SJCRH30 (cell line): ENCODE data around the gene CALR3. TPM values are rescaled to one million over a fixed set of nuclear protein-coding genes. Genes with fewer than 3 reads are reported as not detected.
A peak's percentile ranks its signal among the peaks of the same experiment; 100 is the strongest.
"Not testable (repeated sequence)": the region's sequence is repeated elsewhere in the genome, so short reads cannot be mapped to it uniquely, and the experiment has no call there.

ENCODE experiments used
- DNase-seq, 2 experiments: peaks; one replicate each; pipeline ENCODE4 v3.0.0-alpha.2; 2015 to 2020
- H3K27ac ChIP-seq: fragments of 250-450 bp; sonication (Bioruptor Pico); 2 replicates; pipeline ENCODE4 v1.5.1; 2020; ENCODE audit warnings: mild to moderate bottlenecking, moderate library complexity
- H3K27me3 ChIP-seq: fragments of 250-450 bp; sonication (Bioruptor Pico); 2 replicates; pipeline ENCODE4 v1.5.1; 2020; ENCODE audit warnings: mild to moderate bottlenecking, moderate library complexity
- H3K36me3 ChIP-seq: fragments of 250-450 bp; sonication (Bioruptor Pico); 2 replicates; pipeline ENCODE4 v1.5.1; 2020; ENCODE audit warnings: mild to moderate bottlenecking, moderate library complexity
- H3K4me1 ChIP-seq: fragments of 250-450 bp; sonication (Bioruptor Pico); 2 replicates; pipeline ENCODE4 v1.5.1; 2020; ENCODE audit warnings: mild to moderate bottlenecking, moderate library complexity
- H3K4me3 ChIP-seq: fragments of 250-450 bp; sonication (Bioruptor Pico); 2 replicates; pipeline ENCODE4 v1.5.1; 2020; ENCODE audit warnings: mild to moderate bottlenecking, moderate library complexity
- H3K9me3 ChIP-seq: fragments of 250-450 bp; sonication (Bioruptor Pico); replicated peaks from 2 replicates; pipeline ENCODE4 v1.5.1; 2020; ENCODE audit warnings: mild to moderate bottlenecking, moderate library complexity
- total RNA-seq: library from RNA; depleted of rRNA; stranded (reverse); fragments of >200 nt; shearing (Covaris generic); gene quantifications from 2 replicates; pipeline ENCODE4 v1.2.3, GENCODE V29; 2014

The CALR3 gene
- total RNA-seq, 1 experiment from 2014 or later, result not detected

DNA sequence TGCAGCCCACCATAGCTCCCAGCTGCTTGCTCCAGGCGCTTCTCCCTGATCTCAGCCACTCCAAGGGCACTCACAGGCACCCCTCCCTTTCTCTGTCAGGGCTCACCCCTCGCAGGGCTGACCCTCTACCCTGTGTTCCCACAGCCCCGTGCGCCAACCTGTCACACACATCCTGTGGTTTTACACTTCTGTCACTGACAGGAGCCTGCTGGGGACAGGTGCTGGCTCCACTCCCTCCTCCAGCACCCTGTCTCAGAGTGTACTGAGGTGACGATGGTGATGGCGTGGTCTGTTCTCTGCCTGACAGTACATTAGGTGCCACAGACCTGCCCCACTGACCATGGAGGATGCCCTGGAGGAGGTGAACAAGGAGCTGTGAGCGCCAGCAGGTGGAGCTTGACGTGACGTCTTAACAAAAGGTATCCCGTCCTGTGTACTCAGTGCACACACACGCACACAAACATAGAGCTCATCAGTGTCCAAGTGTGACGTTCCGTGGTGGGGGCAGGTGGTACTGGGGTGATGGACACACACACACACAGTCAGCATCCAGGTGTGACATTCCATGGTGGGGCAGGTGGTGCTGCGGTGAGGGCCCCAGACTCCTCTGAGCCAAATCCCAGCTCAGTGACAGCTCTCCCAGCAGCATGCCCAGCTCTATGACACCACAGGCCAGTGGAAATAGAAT is 21.1 kb upstream of the CALR3 start:
- Histone ChIP-seq H3K4me1 (no peaks in the 10 kb centered on the region), H3K4me3 (no peak overlapping the region), H3K27ac (no peak overlapping the region), H3K9me3 (no peaks in the 10 kb centered on the region), H3K36me3 (peaks cover 58% of the 10 kb centered on the region), H3K27me3 (no peaks in the 10 kb centered on the region)
- no peak for DNase-seq

DNA sequence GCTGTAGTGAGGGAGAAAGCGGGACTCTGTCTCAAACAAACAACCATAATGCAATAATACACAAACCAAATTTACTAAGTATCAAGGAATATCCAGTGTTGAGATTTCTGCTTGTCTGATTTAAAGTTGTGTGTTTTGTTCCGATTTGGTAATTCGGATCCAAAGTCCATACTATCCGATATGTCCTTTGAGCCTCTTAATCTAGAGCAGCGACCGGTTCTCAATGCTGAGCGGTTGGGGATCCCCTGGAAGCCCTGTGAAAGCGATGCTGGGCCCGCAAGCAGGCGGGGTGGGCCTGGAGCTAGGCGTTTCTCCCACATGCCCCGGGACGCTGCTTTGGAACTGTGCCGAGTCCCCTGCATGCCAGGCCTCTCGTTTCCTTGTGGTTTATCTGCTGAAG is 20.4 kb upstream of the CALR3 start:
- H3K4me1 ChIP-seq, result no peaks in the 10 kb centered on the region
- peaks cover 52% of the 10 kb centered on the region for H3K36me3 ChIP-seq
- DNase-seq, result no peak
- no peaks in the 10 kb centered on the region for H3K9me3 ChIP-seq
- H3K27me3 ChIP-seq, result no peaks in the 10 kb centered on the region
- no peak overlapping the region for H3K27ac ChIP-seq
- H3K4me3 ChIP-seq, result no peak overlapping the region

DNA sequence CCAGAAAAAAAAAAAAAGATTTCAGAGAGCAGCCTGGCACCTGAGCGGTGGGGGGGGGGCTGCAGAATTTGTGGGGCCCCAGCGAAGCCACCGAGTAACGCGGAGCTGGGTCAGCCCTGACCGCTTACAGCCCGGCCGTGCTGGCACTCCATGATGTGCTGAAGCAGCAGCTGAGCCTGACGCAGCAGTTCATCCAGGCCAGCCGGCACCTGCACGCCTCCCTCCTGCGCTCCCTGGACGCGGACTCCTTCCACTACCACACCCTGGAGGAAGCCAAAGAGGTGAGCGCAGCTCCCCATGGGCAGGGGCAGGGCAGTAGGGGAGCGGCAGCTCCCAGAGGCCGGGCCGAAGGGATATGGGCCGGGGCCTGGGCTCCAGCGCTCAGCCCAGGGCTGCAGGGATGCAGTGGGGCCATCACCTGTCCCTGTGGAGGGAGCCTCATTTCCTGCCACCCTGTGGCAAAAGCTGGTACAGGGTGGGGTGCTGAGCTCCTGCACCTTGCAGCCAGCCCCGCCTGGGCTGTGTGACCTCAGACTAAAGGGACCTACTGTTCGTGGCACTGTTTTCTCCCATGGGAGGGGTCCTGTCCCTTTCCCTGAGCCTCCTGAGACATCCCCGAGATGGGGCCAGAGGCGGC is 18.5 kb upstream of the CALR3 start:
- H3K9me3 ChIP-seq, result no peaks in the 10 kb centered on the region
- no peak overlapping the region for H3K27ac ChIP-seq
- no peaks in the 10 kb centered on the region for H3K27me3 ChIP-seq
- no peak for DNase-seq
- H3K4me3 ChIP-seq, result no peak overlapping the region
- H3K36me3 ChIP-seq, result peaks cover 33% of the 10 kb centered on the region
- no peaks in the 10 kb centered on the region for H3K4me1 ChIP-seq

DNA sequence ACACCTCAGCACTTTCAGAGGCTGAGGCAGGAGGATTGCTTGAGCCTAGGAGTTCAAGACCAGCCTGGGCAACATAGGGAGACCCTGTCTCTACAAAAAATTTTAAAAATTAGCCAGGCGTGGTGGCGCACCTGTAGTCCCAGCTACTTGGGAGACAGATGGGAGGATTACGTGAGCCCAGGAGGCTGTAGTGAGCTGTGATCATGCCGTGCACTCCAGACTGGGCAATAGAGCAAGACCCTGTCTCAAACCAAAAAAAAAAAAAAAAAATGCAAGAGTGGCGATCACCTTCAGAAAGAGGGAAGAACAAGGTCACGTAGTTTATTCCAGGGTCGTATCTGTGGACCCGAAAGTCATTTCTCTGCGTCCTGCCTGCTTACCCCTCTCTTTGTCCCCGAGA is 16.6 kb upstream of the CALR3 start:
- DNase-seq, H3K4me1 ChIP-seq, H3K4me3 ChIP-seq, H3K9me3 ChIP-seq, H3K27ac ChIP-seq, H3K27me3 ChIP-seq: not testable (repeated sequence)
- peaks cover 14% of the 10 kb centered on the region for H3K36me3 ChIP-seq

DNA sequence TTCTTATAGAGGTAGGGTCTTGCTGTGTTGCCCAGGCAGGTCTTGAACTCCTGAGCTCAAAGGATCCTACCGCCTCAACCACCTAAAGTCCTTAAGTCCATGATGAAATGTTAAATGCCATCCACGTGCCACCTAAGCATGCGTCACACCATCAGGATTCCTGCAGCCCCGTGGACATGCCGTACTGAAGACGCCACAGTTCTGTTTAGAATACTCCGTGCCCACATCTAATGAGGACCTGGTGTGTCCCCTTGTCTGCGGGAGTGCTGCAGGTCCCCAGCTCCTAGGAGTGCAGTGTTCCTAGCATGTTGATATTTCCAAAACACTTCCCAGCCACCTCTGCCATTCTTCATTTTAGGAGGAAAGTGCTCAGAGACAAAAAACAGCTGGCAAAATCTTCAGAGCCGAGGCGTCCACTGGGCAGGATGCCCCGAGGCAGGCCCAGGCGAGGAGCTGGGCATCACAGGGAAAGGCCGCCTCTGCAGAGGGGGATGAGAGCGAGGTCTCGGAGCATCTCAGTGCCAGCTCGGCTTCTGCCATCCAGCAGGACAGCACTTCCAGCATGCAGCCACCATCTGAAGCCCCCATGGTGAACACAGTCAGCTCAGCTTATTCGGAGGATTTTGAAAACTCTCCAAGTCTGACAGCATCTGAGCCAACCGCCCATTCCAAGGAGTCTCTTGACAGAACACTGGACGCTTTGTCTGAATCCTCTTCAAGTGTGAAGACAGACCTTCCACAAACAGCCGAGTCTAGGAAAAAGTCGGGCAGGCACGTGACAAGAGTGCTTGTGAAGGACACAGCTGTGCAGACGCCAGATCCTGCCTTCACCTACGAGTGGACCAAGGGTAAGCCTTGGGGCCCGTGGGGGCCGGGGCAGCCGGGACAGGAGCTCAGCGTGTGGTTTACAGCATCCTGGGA is 13.4 kb upstream of the CALR3 start:
- no peaks in the 10 kb centered on the region for H3K9me3 ChIP-seq
- H3K4me1 ChIP-seq, result no peaks in the 10 kb centered on the region
- H3K36me3 ChIP-seq, result peaks cover 7% of the 10 kb centered on the region; the same call in 1 of the 2 replicates
- no peak overlapping the region for H3K27ac ChIP-seq
- H3K4me3 ChIP-seq, result no peak overlapping the region
- no peaks in the 10 kb centered on the region for H3K27me3 ChIP-seq
- no peak for DNase-seq

DNA sequence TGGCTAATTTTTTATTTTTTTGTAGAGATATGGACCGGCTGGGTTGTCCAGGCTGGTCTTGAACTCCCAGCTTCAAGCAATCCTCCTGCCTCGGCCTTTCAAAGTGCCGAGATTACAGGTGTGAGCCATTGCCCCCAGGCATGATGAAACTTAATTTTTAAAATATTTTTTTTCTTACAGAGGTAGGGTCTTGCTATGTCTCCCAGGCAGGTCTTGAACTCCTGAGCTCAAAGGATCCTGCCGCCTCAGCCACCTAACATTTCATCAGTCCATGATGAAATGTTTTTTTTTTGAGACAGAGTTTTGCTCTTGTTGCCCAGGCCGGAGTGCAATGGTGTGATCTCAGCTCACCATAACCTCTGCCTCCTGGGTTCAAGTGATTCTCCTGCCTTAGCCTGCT is 12.6 kb upstream of the CALR3 start:
- Histone ChIP-seq H3K36me3 (peaks cover 14% of the 10 kb centered on the region; the same call in 1 of the 2 replicates), H3K9me3 (no peaks in the 10 kb centered on the region), H3K27me3 (no peaks in the 10 kb centered on the region), H3K4me3 (no peak overlapping the region), H3K4me1 (no peaks in the 10 kb centered on the region), H3K27ac (no peak overlapping the region)
- no peak for DNase-seq

DNA sequence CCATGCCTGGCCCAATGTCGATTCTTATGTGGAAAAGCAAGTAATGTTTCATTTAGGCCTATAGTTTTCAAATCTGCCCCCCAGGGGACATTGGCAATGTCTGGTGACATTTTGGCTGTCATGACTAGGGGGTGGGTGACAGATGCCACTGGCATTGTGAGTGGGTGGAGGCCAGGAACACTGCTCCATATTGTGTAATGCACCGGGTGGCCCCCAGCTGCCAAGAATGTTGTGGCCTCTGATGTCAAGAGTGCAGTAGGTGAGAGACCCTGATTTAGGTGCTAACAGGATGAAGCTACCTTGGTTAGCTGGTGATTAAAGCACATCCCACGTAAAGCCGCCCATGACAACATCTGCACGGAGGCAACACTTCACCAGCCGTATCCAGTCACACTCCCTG is 11.0 kb upstream of the CALR3 start:
- no peaks in the 10 kb centered on the region for H3K4me1 ChIP-seq
- H3K27me3 ChIP-seq, result no peaks in the 10 kb centered on the region
- H3K27ac ChIP-seq, result no peak overlapping the region
- H3K36me3 ChIP-seq, result peaks cover 14% of the 10 kb centered on the region; the same call in 1 of the 2 replicates
- DNase-seq, result no peak
- H3K9me3 ChIP-seq, result no peaks in the 10 kb centered on the region
- H3K4me3 ChIP-seq, result no peak overlapping the region

DNA sequence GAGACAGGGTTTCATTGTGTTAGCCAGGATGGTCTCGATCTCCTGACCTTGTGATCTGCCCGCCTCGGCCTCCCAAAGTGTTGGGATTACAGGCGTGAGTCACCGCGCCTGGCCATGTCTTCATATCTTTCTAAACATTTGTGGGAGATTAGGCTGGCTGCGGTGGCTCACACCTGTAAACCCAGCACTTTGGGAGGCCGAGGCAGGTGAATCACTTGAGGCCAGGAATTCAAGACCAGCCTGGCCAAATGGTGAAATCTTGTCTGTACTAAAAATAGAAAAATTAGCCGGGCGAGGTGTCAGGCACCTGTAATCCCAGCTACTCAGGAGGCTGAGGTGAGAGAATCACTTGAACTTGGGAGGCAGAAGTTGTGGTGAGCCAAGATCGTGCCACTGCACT is 10.2 kb upstream of the CALR3 start:
- H3K4me3 ChIP-seq, H3K4me1 ChIP-seq, DNase-seq, H3K27ac ChIP-seq, H3K27me3 ChIP-seq, H3K9me3 ChIP-seq: not testable (repeated sequence)
- peaks cover 16% of the 10 kb centered on the region for H3K36me3 ChIP-seq

DNA sequence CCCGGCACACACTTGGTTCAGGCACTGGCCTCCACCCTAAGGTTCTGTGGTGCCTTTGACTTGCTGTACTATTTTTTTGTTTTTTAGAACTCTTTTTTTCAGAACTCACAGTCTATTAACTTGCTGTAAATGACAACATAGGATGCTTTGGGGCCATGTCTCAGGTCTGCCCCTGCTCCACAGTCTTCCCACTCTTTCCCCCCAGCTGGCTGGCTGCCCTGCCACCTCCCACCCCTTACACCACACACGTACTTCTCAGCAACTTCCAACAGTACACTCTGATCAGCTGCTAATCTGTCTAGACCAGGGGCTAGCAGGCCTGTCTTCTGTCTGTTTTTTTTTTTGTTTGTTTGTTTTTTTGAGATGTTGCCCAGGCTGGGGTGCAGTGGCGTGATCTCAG is 8.3 kb upstream of the CALR3 start:
- Histone ChIP-seq H3K27ac (no peak overlapping the region), H3K9me3 (no peaks in the 10 kb centered on the region), H3K27me3 (no peaks in the 10 kb centered on the region), H3K4me1 (no peaks in the 10 kb centered on the region), H3K4me3 (no peak overlapping the region), H3K36me3 (peaks cover 18% of the 10 kb centered on the region)
- no peak for DNase-seq

DNA sequence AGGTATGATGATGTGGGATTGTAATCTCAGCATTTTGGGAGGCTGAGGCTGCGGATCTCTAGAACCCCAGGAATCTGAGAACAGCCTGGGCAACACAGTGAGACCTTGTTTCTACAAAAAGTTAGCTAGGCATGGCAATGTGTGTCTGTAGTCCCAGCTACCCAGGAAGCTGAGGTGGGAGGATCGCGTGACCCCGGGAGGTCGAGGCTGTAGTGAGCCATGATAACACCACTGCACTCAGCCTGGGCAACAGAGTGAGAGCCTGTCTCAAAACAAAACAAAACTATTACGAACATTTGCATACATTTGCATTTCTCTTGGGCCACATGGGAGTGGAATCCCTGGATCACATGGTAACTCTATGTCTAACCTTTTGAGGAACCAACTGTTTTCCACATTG is 1.9 kb upstream of the CALR3 start:
- Histone ChIP-seq H3K27ac (no peak overlapping the region), H3K27me3 (no peaks in the 10 kb centered on the region), H3K4me1 (no peaks in the 10 kb centered on the region), H3K4me3 (no peak overlapping the region), H3K9me3 (no peaks in the 10 kb centered on the region), H3K36me3 (peaks cover 3% of the 10 kb centered on the region; the same call in 1 of the 2 replicates)
- DNase-seq, result no peak

DNA sequence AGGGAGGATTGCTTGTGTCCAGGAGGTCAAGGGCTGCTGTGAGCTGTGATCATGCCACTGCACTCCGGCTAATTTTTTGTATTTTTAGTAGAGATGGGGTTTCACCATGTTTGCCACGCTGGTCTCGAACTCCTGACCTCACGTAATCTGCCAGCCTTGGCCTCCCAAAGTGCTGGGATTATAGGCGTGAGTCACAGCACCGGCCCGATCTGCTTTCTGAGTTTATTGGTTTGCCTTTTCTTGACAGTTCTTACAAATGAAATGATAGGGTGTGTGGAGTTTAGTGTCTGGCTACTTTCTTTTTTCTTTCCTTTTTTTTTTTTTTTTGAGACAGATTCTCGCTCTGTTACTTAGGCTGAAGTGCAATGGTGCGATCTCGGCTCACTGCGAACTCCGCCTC is 1.1 kb upstream of the CALR3 start:
- H3K4me1 ChIP-seq, result no peaks in the 10 kb centered on the region
- no peak for DNase-seq
- no peak overlapping the region; the same call in 1 of the 2 replicates for H3K27ac ChIP-seq
- peaks cover 3% of the 10 kb centered on the region; the same call in 1 of the 2 replicates for H3K36me3 ChIP-seq
- no peaks in the 10 kb centered on the region for H3K9me3 ChIP-seq
- H3K4me3 ChIP-seq, result peak overlapping the region; percentile 74
- H3K27me3 ChIP-seq, result no peaks in the 10 kb centered on the region

DNA sequence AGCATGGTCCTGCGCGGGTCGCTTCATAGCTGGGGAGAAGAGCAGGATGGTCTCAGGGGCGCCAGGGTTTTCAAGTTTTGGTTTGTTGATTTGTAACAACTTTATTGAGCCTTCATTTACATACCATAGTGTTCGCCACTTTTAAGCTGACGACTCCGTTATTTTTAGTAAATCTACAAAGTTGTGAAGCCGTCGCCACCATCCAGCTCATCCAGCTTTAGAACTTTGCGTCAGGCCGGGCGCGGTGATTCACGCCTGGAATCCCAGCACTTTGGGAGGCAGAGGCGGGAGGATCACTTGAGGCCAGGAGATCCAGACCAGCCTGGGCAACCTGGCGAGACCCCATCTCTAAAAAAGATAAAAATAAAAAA is 631 bp upstream of the CALR3 start:
- Histone ChIP-seq H3K36me3 (peaks cover 3% of the 10 kb centered on the region; the same call in 1 of the 2 replicates), H3K9me3 (no peaks in the 10 kb centered on the region), H3K27me3 (no peaks in the 10 kb centered on the region), H3K27ac (no peak overlapping the region; the same call in 1 of the 2 replicates), H3K4me3 (peak overlapping the region; percentile 74), H3K4me1 (no peaks in the 10 kb centered on the region)
- no peak for DNase-seq

DNA sequence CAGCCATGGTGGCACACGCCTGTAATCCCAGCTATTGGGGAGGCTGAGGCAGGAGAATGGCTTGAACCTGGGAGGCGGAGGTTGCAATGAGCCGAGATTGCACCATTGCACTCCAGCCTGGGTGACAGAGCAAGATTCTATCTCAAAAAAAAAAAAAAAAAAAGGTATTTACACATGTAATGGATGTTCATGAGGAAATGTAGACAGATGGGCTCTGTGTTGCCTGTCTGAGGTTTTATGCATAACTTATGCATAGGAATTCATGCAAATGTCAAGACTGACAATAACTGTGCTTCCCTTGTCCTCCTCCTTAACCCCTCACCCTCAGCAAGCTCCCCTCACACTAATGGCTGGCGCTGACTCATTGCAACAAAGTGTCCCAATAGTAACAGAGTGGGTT is 9.5 kb downstream of the CALR3 start:
- not testable (repeated sequence) for H3K36me3 ChIP-seq, H3K9me3 ChIP-seq, H3K4me1 ChIP-seq, H3K27ac ChIP-seq, DNase-seq, H3K4me3 ChIP-seq, H3K27me3 ChIP-seq

DNA sequence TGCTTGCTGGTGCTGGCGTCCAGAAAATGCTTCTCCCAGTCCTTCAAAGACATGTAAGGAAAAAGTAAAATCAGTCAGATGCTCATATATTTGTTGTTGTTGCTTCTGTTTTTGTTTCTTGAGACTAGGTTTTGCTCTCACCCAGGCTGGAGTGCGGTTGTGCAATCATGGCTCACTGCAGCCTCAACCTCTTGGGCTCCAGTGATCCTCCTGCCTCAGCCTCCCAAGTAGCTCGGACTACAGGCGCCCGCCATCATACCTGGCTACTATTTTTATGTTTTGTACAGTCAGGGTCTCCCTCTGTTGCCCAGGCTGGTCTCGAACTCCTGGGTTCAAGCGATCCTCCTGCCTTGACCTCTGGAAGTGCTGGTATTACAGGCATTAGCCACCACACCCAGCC is 13.2 kb downstream of the CALR3 start:
- Histone ChIP-seq H3K27ac (no peak overlapping the region), H3K36me3 (no peaks in the 10 kb centered on the region), H3K4me1 (no peaks in the 10 kb centered on the region; the same call in 1 of the 2 replicates), H3K4me3 (no peak overlapping the region), H3K27me3 (no peaks in the 10 kb centered on the region), H3K9me3 (no peaks in the 10 kb centered on the region)
- no peak for DNase-seq

DNA sequence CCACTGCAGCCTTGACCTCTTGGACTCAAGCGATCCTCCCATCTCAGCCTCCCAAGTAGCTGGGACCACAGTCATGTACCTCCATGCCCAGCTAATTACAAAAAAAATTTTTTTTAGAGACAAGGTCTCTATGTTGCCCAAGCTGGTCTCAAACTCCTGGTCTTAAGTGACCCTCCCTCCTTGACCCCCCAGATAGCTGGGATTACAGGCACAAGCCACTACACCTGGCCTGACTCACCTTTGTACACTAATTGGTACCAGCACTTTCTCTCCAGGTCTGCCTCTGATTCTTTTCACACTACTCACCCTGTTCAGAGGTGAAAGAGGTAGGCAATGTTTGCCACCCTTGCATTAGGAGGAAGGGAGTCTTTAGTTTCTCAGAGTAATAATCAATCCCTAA is 18.7 kb downstream of the CALR3 start:
- Histone ChIP-seq H3K9me3 (peaks cover 5% of the 10 kb centered on the region; the same call in 1 of the 2 replicates), H3K36me3 (no peaks in the 10 kb centered on the region), H3K4me3 (no peak overlapping the region), H3K27me3 (no peaks in the 10 kb centered on the region), H3K27ac (no peak overlapping the region), H3K4me1 (peaks cover 6% of the 10 kb centered on the region; the same call in 1 of the 2 replicates)
- DNase-seq, result no peak
